Heart left ventricle (tissue), 16 donors: Measurements from ENCODE around the gene PPM1J. TPM values are rescaled to one million over a fixed set of nuclear protein-coding genes. Genes with fewer than 3 reads are reported as not detected.

ENCODE experiments used
- ATAC-seq, 4 donors: fragments of 200-7000 bp; cut with Tn5 transposase; one replicate each; pipeline ENCODE4 v1.9.1; 2020 to 2022; ENCODE audit warnings: moderate library complexity in 4 of 4, mild to moderate bottlenecking in 3 of 4, moderate number of reproducible peaks in 1 of 4
- DNase-seq, 5 donors: peaks; one replicate each; pipeline ENCODE4 v3.0.0-alpha.2; 2020
- H3K27ac ChIP-seq, 12 donors: fragments of 200-600 bp; sonication (generic) in 4 of 12; one replicate each; pipeline versions ENCODE4 v1.5.0 to v1.8.0; 2016 to 2022; ENCODE audit warnings: mild to moderate bottlenecking in 2 of 12
- H3K27me3 ChIP-seq, 9 donors: fragments of 200-600 bp; sonication (generic) in 2 of 9; one replicate each; pipeline versions ENCODE4 v1.5.1 to v1.8.0; 2016 to 2022; ENCODE audit warnings: mild to moderate bottlenecking in 3 of 9
- H3K36me3 ChIP-seq, 9 donors: fragments of 200-600 bp; sonication (generic) in 2 of 9; one replicate each; pipeline versions ENCODE4 v1.5.0 to v1.8.0; 2018 to 2022; ENCODE audit warnings: mild to moderate bottlenecking in 2 of 9
- H3K4me1 ChIP-seq, 12 donors: fragments of 200-600 bp; sonication (generic) in 4 of 12; one replicate each; pipeline versions ENCODE4 v1.5.0 to v1.8.0; 2016 to 2022; ENCODE audit warnings: mild to moderate bottlenecking in 3 of 12
- H3K4me3 ChIP-seq, 12 donors: fragments of 200-600 bp; sonication (generic) in 4 of 12; one replicate each; pipeline versions ENCODE4 v1.5.0 to v1.8.0; 2017 to 2022; ENCODE audit warnings: mild to moderate bottlenecking in 9 of 12, moderate library complexity in 4 of 12
- H3K9me3 ChIP-seq, 12 donors: fragments of 200-600 bp; sonication (generic) in 4 of 12; one replicate each; pipeline versions ENCODE4 v1.5.0 to v1.8.0; 2016 to 2022; ENCODE audit warnings: mild to moderate bottlenecking in 1 of 12
- CTCF ChIP-seq, 12 donors: fragments of 200-600 bp; sonication (generic) in 4 of 12; IDR thresholded peaks; one replicate each; pipeline versions ENCODE4 v1.5.0 to v1.8.0; 2018 to 2022; ENCODE audit warnings: antibody characterized with exemption in 12 of 12, mild to moderate bottlenecking in 5 of 12
- POLR2A ChIP-seq, 2 donors: fragments of 450-650 bp; IDR thresholded peaks; one replicate each; pipeline ENCODE4 v1.6.1; 2017; ENCODE audit warnings: antibody characterized with exemption in 2 of 2, mild to moderate bottlenecking in 2 of 2, moderate library complexity in 2 of 2
- WGBS, 4 donors: extraction: QIAGEN DNeasy Blood & Tissue Kit in 2 of 4; methylation state at CpG; one replicate each; pipeline versions ENCODE4 v1.1.5 to v1.1.7; 2013 to 2018; 5-methylcytosine and 5-hydroxymethylcytosine counted together
- intact Hi-C, 10 donors: fragments of 100-400 bp; cut with DNase I; formaldehyde crosslinking; loops; one replicate each; pipeline versions ENCODE4 v1.11.1 to v1.14.2; 2022
- polyA plus RNA-seq, 2 donors: library from polyadenylated mRNA; stranded (reverse); fragments of 200-250 nt; gene quantifications; one replicate each; pipeline ENCODE4 v1.2.3, GENCODE V29; 2013
- total RNA-seq, 9 donors: library from RNA; depleted of rRNA in 2 of 9; stranded (reverse); fragments of >200 nt in 2 of 9; fragmentation: NEBNext Ultra II Directional in 3 of 9; extraction: Animal tissue kit (Norgen Biotek cat#: 25700) in 3 of 9; gene quantifications; one replicate each; pipeline versions ENCODE4 v1.1.0 to v1.2.4, GENCODE V29; 2016 to 2023
- donor health status: ischemic (EF 13 %, LVEDD 7.1; RV severe dilation, severe dysfunction).
- donor health status: healthy with polysubstance abuse.
- donor health status: DM: no; HTN: yes; CAD: no.
- donor health status: DM: no; HTN: no; CAD: no.
- donor health status: ischemic (EF 25% LVEDD 6.9; RV normal size, moderate dysfunction).
- donor health status: ischemic (EF 25% LVEDD 5.7; RV mildly dilated, moderate dysfunction).
- donor health status: healthy.
- donor health status: DM: yes; HTN: yes; CAD: no.
- donor health status: ischemic (EF 35%, LVEDD 5.7; RV mildly dilated, moderate dysfunction).
- donor health status: nonischemic (EF 11% LVEDD 7.7; RV severe dilation, severe dysfunction).
- donor health status: DM: yes; HTN: yes; CAD: no.
- donor health status: PGD.
- donor health status: ischemic (EF 29% LVEDD 5.4; RV normal size, mild dysfunction).
- donor health status: nonischemic (EF 23%, LVEDD 6.1; RV moderate dilation, normal function).

The PPM1J gene
- total and polyA plus RNA-seq, 11 donors = 1.8 to 11.5 (median 8.1) TPM

GRCh38 chr1:112689842-112690237, 25.3 kb downstream of the PPM1J start:
- DNase-seq (no peak), ATAC-seq (peak in 1 of 4 donors; percentile 22)
- intact Hi-C loops = no loop called here
- Histone ChIP-seq H3K4me1 (peaks cover 0 to 32% (median 4%) of the 10 kb centered on the region in 12 donors), H3K27ac (peak overlapping the region in 2 of 12 donors; percentile 47 to 53), H3K4me3 (no peak overlapping the region), H3K27me3 (no peaks in the 10 kb centered on the region), H3K9me3 (no peaks in the 10 kb centered on the region), H3K36me3 (peaks cover 0 to 61% (median 55%) of the 10 kb centered on the region in 9 donors)
- TF ChIP-seq POLR2A (IDR thresholded peaks at IDR 0.05) (no peak), CTCF (IDR thresholded peaks at IDR 0.05) (no peak)
- 89 to 92% (median 89%) methylated on average over 10 to 11 of the region's 11 CpGs for WGBS, 4 donors

- TF ChIP-seq CTCF (IDR thresholded peaks at IDR 0.05) = no peak
- no peak for TF ChIP-seq POLR2A (IDR thresholded peaks at IDR 0.05)
- Histone ChIP-seq H3K27ac (peak overlapping the region in 7 of 12 donors; percentile 13 to 53 (median 50)), H3K9me3 (no peaks in the 10 kb centered on the region), H3K36me3 (peaks cover 0 to 56% (median 50%) of the 10 kb centered on the region in 9 donors), H3K27me3 (no peaks in the 10 kb centered on the region), H3K4me3 (no peak overlapping the region), H3K4me1 (peaks cover 0 to 32% (median 4%) of the 10 kb centered on the region in 12 donors)
- 86 to 99% (median 90%) methylated on average over 8 to 9 of the region's 9 CpGs for WGBS, 4 donors
- DNase-seq (no peak), ATAC-seq (peak in 3 of 4 donors; percentile 8 to 20 (median 17))
- intact Hi-C loops = no loop called here
These were observed 25.8 kb downstream of the PPM1J start for GRCh38 chr1:112689196-112689841.

- DNase-seq (peak in 3 of 5 donors; percentile 57 to 70 (median 62)), ATAC-seq (peak in 3 of 4 donors; percentile 30 to 63 (median 56))
- 67 to 85% (median 71%) methylated on average over 13 of the region's 13 CpGs for WGBS, 4 donors
- Histone ChIP-seq H3K27me3 (no peaks in the 10 kb centered on the region), H3K4me3 (no peak overlapping the region), H3K36me3 (peaks cover 0 to 50% (median 44%) of the 10 kb centered on the region in 9 donors), H3K9me3 (no peaks in the 10 kb centered on the region), H3K4me1 (peaks cover 0 to 32% (median 4%) of the 10 kb centered on the region in 12 donors), H3K27ac (peak overlapping the region in 9 of 12 donors; percentile 17 to 53 (median 47))
- TF ChIP-seq CTCF (IDR thresholded peaks at IDR 0.05) = no peak
- TF ChIP-seq POLR2A (IDR thresholded peaks at IDR 0.05) = no peak
- intact Hi-C loops = no loop called here
These were observed 26.3 kb downstream of the PPM1J start for GRCh38 chr1:112688781-112689193.

- ATAC-seq = no peak
- peak overlapping the region in 11 of 12 donors; percentile 17 to 53 (median 45) for H3K27ac ChIP-seq
- intact Hi-C loops = no loop called here
- peaks cover 0 to 42% (median 36%) of the 10 kb centered on the region in 9 donors for H3K36me3 ChIP-seq
- 85 to 90% (median 88%) methylated on average over 12 to 13 of the region's 13 CpGs for WGBS, 4 donors
- H3K4me3 ChIP-seq = no peak overlapping the region
- peaks cover 0 to 32% (median 4%) of the 10 kb centered on the region in 12 donors for H3K4me1 ChIP-seq
- DNase-seq = no peak
- H3K27me3 ChIP-seq = no peaks in the 10 kb centered on the region
- TF ChIP-seq POLR2A (IDR thresholded peaks at IDR 0.05) (no peak), CTCF (IDR thresholded peaks at IDR 0.05) (no peak)
- no peaks in the 10 kb centered on the region for H3K9me3 ChIP-seq
These were observed 27.2 kb downstream of the PPM1J start for GRCh38 chr1:112687785-112688496.
